GM19328 (cell line): ENCODE measurements around the gene CTCF.
A peak's percentile ranks its signal among the peaks of the same experiment; 100 is the strongest.
"Not testable (repeated sequence)": the region's sequence is repeated elsewhere in the genome, so short reads cannot be mapped to it uniquely, and the experiment has no call there.

ENCODE experiments used
- ATAC-seq: cut with Tn5 transposase; IDR thresholded peaks from one replicate; pipeline ENCODE4 v1.9.1; 2021; ENCODE audit warnings: mild to moderate bottlenecking, moderate library complexity; ENCODE audit not compliant: unreplicated experiment

The CTCF gene

DNA sequence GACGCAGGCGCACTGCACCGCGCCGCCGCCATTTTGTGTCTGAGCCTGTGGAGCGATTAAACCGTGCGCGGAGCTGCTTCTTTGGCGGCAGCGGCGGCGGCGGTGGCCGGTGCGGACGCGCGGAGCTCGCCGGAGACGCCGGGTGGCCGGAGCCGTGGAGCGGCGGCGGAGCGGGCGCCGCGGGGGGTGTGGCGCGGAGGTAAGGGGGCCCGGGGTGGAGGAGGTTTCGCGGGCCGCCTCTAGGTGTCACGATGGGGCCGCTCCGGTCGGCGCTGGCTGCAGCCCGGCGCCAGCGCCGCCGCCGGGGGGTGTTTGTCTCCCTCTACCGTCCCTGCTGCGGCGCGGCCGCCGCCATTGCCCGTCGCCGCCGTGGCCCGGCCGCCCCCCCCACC is at the start of gene CTCF:
CTCF (plus strand) TSS at position 1 of the 392 bp plus-strand sequence. CDS start 48,307 bp downstream, outside the sequence.
- ATAC-seq = peak; percentile 40

- ATAC-seq = not testable (repeated sequence)
Measured at GRCh38 chr16:67513892-67514291, 48.4 kb upstream of the CTCF start.

- ATAC-seq = no peak
Measured at GRCh38 chr16:67514382-67514828, 47.9 kb upstream of the CTCF start.

- no peak for ATAC-seq
Measured at GRCh38 chr16:67516296-67517154, 45.8 kb upstream of the CTCF start.

- no peak for ATAC-seq
Measured at GRCh38 chr16:67517155-67517445, 45.2 kb upstream of the CTCF start.

DNA sequence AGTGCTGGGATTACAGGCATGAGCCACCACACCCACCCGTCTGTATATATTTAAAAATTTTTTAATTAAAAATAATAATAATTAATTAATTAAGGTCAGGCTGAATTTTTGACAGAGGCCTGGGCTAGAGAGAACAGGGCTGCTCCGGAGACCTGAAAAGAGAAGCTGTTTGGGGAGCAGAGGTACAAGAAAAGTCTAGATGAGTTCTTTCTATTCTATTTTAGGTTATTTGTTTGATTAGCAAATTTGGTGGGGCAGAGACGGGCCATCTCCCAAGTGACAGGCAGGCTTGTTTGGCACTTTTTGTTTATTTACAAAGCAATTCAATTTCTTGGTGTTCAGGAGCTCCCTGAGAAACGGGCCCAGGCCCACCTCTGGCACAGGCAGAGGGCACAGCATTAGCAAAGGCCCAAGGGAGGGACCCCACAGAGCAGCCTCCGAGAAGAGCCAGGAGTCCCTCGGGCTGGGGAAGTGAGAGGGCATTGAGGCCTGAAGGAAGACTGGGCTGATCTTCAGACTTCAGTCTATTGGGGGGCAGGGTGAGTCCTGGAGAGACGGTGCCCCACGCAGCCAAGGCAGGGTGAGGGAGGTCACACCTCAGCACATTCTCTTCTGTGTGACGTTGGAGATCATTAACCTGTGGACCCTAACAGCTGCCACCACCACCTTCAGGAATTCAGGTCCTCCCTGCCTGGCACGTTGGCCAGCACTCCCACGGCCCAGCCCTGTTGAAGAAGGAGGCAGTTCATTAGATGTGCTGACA is 44.5 kb upstream of the CTCF start:
- ATAC-seq = no peak

DNA sequence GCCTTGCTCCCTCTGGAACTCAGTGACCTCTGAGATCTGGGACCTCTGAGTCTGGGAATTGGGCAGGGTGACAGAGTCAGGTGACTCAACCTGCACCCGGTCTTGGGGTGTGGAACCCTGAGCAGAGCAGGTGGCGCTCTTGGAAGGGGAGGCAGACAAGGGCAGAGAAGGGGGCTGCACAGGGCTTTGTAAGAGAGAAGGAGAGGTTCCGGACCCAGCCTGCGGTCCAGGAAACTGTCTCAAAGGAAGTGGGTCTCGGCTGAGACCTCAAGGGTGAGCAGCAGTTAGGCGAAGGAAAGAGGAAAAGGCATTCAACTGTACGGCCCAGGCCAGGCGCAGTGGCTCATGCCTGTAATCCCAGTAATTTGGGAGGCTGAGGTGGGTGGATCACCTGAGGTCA is 43.6 kb upstream of the CTCF start:
- ATAC-seq = no peak

- ATAC-seq = no peak
Measured at GRCh38 chr16:67519242-67519641, 43.1 kb upstream of the CTCF start.

DNA sequence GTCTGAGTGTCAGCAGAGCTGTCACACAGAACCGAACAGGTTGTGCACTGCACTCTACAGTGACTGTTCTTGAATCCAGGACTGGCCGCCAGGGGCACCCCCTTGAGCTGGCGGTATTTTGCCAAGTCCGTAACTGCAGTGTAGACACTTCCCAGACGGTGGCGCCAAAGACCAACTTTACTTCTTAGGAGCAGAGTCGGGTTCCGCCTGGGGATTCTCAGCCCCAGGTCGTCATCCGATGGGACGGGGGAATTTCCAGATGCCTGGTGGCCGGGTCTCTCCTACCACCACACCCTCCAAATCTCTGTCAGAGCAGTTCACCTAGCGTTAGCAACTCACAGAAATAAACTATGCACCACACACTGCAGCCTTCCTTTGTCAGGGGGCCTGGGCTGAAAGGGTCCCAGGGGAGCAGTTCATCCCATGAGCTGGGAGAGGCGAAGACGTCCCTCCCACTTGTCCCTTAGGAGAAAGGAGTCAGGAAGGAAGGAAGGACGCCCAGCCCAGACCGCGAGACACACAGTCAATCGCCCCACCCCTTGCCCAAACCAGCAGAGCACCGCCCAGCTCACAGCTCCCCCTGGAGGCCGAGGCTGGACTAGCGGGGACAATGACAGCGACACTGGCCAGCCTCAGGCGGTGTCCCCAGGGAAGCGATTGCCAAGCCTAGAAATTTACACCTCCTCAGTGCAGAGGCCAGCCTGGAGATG is 41.1 kb upstream of the CTCF start:
- ATAC-seq = peak; percentile 57

DNA sequence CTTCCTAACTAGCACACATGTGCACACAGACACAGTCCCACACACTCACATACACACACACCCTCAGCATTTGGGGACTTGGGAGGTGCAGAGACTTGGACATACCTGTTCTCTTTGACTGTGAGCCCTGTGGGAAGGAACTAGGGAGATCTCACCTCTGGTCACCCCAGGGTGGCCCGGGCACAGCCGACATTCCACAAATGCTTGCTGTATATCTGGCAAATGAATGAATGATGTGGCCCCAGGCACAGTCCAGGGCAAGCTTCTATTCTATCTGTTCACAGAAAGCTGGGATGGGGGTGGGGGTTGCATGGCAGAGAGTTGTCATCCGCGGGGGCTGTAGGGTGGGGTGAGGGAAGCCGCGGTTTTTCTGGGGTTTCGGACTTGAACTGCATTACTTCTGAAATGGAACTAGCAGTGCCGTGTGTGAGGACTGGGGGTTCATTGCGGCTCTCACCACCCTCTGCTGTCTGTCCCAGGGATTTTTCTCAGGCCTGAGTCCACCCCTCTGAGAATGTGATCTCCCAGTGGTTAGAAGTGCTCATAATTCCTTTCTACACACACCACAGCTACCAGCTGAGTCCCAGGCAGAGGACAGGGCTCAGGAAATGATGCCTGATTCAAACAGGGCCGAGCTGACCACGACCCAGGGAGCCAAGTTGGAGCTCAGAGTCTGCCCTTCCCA is 37.0 kb upstream of the CTCF start:
- ATAC-seq = no peak

GRCh38 chr16:67526149-67526791 is 36.1 kb upstream of the CTCF start:
- no peak for ATAC-seq

- ATAC-seq = no peak
Measured at GRCh38 chr16:67528222-67528869, 34.0 kb upstream of the CTCF start, which contains the start of gene RIPOR1. TSS of gene RIPOR1 (plus strand) at chr16:67528829. CDS start at chr16:67538447, 9,618 bp downstream.

DNA sequence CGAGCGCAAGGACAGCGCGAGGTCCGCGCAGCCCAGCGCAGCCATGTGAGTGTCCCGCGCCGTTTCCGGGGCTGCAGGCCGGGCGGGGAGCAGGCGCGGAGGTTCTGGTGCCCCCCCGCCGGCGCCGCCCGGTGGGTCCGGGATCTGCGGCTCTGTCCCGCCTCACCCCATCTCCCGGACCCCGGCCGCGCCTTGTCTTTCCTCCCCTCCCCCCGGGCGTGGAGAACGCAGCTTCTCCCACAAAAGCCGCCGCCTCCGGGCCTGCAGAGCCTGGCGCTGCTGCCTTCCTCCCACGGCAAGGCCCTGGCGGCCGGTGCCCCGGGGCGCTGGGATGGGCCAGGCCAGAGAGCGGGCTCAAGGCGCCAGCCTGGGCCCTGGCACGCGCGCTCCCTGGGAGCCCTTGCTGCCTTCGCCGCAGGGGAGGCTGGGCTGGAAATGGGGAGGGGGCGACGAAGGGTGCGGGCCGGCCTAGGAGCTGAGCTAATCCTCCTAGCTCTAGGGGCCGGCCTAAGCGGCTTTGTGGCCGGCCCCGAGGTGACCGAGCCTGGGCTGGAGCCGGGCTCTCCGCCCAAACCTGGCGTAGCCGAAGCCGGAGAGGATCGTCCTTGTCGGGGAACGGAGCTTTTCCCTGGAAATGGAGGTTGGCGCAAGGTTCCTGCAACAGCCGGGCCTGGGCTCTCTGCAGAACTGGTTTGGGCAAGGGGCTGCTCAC is 33.3 kb upstream of the CTCF start:
- ATAC-seq = no peak

GRCh38 chr16:67529582-67530012 is 32.7 kb upstream of the CTCF start:
- ATAC-seq = no peak

DNA sequence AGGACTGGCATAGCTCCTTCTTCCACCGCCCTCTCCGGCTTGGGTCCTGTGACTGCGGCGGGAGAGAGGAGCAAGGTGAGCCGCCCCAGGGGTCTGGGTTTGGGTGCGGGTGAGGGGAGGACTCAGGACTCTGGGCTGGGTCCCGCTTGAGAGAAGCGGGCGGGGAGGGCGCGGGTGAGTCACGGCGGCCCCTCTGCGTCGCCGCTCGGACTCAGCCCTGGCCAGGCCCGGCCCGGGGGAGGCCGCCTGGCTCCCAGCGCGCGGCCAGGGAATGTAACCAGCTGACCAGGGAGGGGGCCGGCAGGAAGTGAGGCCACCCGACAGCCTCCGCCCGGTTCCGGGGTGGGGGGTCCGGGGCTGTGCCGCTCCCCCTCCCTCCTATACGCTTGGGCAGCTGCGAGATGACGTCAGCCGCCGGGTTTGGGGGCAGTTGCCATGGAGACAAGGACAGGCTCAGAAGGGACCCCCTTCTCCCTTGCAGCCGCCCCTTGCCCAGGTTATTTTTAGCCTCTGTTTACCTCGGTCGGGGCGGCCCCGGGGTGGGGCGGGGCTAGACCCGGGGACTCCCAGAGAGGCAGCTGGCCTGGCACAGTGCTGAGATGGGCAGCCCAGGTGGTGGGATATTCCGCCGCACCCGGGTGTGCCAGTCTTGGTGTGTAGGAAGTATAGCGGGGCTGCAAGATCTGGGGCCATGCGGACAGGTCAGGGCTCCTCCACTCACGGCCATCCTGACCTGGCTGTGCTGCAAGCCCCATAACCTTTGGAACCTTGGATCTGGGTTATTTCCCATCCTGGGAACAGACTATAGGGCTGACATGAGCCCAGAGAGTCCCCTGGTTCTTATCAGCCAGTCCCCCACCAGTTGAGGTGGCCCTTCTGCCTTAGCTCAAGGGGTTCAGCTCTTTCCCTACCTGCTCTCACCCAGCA is 32.0 kb upstream of the CTCF start:
- ATAC-seq = no peak

DNA sequence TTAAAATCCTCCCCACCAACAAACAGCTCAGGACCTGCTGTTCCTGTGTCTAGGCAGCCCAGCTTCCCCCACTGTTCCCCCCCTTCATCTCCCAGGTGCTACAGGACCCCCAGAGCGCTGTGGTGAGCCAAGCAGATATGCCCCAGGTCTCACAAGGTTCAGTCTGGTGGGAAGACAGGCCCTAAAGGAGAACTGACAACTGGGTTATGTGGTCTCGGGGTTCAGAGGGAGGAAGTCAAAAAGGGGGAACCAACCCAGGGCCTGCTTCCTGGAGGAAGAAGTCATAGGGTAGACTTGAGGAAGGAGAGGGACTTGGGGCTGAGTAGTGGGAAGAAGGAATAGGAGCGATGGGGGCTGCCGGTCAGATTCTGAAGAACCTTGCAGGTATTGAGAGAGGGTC is 31.1 kb upstream of the CTCF start:
- ATAC-seq = no peak

GRCh38 chr16:67533024-67533560 is 29.2 kb upstream of the CTCF start:
- no peak for ATAC-seq

DNA sequence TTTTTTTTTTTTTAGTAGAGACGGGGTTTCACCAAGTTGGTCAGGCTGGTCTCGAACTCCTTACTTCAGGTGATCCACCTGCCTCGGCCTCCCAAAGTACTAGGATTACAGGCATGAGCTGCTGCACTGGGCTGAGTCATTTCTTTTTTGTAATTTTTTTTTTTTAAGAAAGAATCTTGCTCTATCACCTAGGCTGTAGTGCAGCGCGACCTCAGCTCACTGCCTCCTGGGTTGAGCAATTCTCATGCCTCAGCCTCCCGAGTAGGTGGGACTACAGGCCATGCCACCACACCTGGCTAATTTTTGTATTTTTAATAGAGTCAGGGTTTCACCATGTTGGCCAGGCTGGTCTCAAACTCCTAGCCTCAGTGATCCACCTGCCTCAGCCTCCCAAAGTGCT is 28.3 kb upstream of the CTCF start:
- ATAC-seq = not testable (repeated sequence)
